ENCODE data around the gene SEC22C.

DNA sequence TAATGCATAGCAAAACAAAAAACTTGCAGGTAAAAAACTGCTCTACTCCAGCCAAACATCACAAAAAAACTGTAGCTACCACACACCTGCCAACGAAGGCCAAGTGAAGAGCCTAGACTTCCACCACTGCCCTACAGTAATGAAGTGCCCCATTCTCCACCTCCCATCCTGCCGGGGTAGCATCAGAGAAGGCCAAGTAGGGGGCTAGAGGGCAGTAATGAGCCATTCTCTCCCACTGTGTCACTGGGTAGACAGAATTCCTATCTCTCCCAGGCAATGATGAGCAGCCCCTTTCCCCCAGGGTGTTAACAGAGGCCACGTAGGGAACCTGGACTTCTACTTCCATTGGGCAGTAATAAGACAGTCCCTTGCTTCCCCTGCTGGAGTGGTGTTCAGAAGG is 9.5 kb downstream of the SEC22C start:
- TF ChIP-seq, protein P1, sequence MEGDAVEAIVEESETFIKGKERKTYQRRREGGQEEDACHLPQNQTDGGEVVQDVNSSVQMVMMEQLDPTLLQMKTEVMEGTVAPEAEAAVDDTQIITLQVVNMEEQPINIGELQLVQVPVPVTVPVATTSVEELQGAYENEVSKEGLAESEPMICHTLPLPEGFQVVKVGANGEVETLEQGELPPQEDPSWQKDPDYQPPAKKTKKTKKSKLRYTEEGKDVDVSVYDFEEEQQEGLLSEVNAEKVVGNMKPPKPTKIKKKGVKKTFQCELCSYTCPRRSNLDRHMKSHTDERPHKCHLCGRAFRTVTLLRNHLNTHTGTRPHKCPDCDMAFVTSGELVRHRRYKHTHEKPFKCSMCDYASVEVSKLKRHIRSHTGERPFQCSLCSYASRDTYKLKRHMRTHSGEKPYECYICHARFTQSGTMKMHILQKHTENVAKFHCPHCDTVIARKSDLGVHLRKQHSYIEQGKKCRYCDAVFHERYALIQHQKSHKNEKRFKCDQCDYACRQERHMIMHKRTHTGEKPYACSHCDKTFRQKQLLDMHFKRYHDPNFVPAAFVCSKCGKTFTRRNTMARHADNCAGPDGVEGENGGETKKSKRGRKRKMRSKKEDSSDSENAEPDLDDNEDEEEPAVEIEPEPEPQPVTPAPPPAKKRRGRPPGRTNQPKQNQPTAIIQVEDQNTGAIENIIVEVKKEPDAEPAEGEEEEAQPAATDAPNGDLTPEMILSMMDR (IDR thresholded peaks at IDR 0.05), result no peak
- no peak for TF ChIP-seq POLR2AphosphoS5 (IDR thresholded peaks at IDR 0.05)
- no peak for TF ChIP-seq POLR2A (IDR thresholded peaks at IDR 0.05)
- no peak for TF ChIP-seq EP300 (IDR thresholded peaks at IDR 0.05)

Data from suprapubic skin (tissue), 4 donors.